GM20000 (cell line): ENCODE data around the gene MOV10L1.

Source experiments
- DNase-seq: peaks from one replicate; pipeline ENCODE4 v3.0.0; 2012; ENCODE audit warnings: low spot score
- TF ChIP-seq, protein P1 (sequence below): IDR thresholded peaks from 2 replicates; pipeline ENCODE4 v1.5.1; 2012; ENCODE audit warnings: mild to moderate bottlenecking, control low read depth; ENCODE audit errors: extremely low read depth, missing control alignments

The MOV10L1 gene

DNA sequence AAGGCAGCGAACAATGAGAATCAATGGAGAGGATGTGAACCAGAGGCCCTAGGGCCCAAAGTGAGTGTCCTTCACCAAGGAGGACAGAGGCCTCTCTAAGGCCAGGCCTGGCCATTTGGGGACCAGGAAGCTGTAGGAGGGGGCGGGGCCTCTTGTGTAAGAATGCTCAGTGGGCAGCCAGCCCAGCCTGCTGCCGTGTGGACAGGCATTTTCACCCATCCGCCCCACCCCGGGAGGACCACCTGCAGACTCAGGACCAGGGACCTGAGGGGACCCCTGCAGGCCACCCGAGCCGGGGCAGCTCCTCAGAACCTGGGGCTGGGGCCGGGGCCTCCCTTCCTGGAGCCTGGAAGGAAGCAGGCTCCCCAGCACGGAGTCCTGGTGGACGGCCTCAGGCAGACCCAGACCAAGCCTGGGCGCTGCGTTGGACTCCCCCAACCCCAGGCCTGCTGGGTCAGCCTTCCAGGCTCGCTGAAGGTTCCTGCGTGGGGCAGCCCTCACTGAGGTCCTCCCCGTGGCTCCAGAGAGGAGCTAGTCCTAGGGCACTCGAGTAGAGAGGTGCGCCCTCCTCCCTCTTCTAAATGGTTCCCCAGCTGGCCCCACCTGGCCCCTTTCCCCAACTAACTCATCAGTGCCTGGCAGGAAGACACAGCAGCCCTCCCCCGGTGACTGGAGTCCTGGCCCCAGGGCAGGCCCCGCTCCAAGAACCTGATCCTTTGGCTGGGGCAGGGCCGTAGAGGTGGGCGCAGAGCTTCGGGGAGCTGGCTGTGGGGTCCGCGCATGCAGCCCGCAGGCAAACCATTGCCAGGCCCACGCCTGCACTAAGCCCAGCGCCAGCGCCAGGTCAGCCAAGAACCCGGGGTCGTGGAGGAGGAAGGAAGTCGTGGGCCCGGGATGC, 94.4 kb downstream of the MOV10L1 start:
- TF ChIP-seq, protein P1, sequence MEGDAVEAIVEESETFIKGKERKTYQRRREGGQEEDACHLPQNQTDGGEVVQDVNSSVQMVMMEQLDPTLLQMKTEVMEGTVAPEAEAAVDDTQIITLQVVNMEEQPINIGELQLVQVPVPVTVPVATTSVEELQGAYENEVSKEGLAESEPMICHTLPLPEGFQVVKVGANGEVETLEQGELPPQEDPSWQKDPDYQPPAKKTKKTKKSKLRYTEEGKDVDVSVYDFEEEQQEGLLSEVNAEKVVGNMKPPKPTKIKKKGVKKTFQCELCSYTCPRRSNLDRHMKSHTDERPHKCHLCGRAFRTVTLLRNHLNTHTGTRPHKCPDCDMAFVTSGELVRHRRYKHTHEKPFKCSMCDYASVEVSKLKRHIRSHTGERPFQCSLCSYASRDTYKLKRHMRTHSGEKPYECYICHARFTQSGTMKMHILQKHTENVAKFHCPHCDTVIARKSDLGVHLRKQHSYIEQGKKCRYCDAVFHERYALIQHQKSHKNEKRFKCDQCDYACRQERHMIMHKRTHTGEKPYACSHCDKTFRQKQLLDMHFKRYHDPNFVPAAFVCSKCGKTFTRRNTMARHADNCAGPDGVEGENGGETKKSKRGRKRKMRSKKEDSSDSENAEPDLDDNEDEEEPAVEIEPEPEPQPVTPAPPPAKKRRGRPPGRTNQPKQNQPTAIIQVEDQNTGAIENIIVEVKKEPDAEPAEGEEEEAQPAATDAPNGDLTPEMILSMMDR: no peak
- DNase-seq: no peak

DNA sequence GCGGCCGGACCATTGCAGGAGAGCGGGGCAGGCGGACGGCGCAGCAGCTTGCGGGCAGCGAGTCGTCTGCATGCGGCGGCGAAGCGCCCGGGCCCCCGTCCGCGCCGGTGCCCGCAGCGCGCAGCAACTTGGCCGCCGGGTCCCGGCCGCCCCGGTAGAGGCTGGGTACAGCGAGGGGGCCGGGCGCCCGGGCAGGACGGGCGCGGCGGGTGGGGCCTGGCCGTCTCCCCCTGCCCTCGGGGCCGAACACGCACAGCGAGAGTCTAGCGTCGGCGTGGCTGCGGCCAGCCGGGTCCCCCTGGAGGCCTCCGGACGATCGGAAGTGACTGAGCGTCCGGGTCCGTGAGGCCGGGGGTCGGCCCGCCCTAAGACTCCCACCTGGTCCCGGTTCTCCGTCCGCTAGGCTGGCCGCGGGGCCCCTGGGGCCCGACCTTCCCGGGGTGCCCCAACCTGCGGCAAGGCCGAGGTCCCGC, 95.1 kb downstream of the MOV10L1 start:
- DNase-seq: no peak
- TF ChIP-seq, protein P1: no peak

DNA sequence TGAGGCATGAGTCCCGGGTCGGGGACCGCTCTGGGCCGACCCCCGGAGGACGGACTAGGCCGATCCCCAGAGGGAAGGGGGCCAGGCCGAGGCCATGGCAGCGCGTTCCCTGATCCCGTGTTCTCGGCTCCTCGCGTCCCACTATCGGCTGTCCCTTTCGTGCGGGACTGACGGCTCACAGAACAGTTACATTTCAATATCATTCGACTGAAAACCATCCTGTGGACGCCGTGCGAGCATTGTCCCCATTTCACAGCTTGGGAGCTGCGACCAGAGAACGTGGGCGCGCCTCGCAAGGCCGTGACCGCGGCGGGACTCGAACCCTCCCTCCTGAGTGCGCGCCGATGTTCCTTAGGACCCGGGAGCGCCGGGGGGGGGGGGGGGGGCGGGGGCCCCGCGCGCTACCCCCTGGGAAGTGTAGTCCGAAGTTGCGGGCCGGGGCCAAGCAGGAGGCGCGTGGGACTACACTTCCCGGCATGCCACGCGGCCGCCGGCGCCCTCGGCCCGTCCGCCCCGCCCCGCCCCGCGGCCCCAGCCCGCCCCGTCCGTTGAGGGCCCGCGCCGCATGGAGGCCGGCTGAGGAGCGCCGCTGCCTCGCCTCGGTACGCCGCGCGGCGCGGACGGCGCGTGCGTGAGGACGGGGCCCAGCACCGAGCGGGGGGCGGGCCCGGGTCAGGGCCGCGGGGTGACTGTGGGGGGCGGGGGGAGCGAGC, 95.7 kb downstream of the MOV10L1 start, which contains the start of gene TRABD:
Gene TRABD, plus strand, starts transcription at position 539 of the 713 bp plus-strand sequence. CDS start 7,148 bp downstream, outside the sequence.
- peak; percentile 99 for DNase-seq
- TF ChIP-seq, protein P1: no peak

DNA sequence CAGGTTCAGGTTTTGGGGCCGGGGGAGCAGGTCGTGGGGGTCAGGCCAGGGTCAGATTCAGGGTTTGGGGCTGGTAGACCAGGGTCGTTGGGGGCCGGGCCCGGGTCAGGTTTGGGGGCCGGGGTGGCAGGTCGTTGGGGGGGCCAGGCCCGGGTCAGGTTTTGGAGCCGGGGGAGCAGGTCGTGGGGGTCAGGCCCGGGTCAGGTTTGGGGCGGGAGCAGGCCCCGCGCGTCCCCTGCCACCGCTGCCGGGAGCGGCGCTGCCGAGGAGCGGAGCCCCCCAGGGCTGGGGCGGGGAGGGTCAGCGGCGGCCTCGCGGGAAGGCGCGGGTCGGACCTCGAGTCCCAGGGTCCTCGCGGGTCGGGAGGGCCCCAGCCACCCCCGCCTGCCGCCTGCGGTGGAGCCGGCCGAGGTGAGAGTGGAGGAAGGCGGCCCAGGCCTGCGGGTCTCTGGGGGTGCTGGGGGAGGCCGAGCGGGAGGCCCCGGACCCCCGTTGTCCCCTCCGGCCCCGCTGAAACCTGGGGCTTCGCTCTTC, 96.4 kb downstream of the MOV10L1 start:
- TF ChIP-seq, protein P1: no peak
- DNase-seq: no peak

DNA sequence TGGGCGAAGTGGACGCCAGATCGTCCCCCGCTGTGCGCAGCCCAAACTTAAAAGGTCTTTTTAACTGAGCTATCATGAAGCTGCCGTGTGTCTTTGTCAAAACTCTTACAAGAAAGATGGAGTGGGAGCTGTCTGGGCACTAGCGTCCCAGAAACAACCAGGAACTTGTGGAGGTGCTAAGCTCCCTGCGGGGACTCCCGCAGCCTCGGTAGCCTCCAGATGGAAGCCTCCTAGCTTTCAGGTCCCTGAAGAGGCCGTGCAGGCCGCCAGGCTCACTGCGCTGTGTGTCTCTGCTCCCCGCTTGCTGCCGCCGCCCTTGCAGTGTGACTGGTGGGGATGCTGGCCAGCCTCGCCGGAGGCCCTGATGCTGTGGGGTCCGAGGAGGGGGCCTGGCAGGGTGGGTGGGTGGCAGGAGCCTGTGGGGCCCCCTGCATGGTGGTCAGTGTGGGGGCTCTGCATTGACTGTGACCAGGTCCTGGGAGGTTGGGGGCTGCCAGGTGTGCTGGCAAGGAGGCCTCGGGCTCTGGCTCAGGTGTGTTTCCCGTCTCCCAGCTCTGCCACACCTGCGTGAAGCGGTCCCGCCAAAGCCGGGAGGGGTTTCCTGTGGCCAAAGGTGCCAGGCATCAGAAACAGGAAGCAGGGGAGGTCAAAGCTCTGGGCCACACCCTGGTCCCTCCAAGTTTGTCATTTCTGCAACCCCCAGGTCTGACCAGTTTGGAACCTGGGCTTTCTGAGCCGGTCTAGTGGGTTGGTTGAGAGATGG, 97.1 kb downstream of the MOV10L1 start:
- DNase-seq: no peak
- TF ChIP-seq, protein P1: no peak

DNA sequence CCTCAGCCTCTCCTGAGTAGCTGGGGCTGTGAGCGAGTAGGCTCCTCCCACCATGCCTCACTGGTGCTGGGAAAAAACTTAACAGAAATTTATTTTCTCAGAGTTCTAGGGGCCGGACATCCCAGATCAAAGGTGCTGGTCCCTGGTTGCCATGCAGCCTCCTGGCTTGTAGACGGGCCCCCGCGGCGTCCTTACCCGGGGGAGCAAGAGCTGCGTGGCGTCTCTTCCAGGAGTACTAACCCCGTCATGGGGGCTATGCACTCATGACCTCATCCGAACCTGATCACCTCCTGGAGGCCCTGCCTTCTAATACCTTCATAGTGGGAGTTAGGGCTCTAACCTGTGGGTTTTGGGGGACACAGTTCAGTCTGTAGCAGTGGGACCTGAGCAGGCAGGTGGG, 98.5 kb downstream of the MOV10L1 start:
- no peak for DNase-seq
- TF ChIP-seq, protein P1: no peak
